Peyer's patch (tissue), 4 donors: ENCODE data around the gene COL9A3.

ENCODE experiments used
- CTCF ChIP-seq, 6 experiments: fragments of 450-650 bp in 4 of 6; fragments of 200-600 bp in 2 of 6; sonication (generic) in 1 of 6; IDR thresholded peaks; one replicate each; pipeline ENCODE4 v1.5.1; 2017 to 2019; ENCODE audit warnings: antibody characterized with exemption in 6 of 6, mild to moderate bottlenecking in 3 of 6, moderate library complexity in 1 of 6
- POLR2A ChIP-seq, 2 donors: fragments of 450-650 bp; IDR thresholded peaks; one replicate each; pipeline ENCODE4 v1.5.1; 2017; ENCODE audit warnings: antibody characterized with exemption in 2 of 2, mild to moderate bottlenecking in 2 of 2, moderate library complexity in 2 of 2

- TF ChIP-seq CTCF (IDR thresholded peaks at IDR 0.05) (no peak), POLR2A (IDR thresholded peaks at IDR 0.05) (no peak)
Observed at GRCh38 chr20:62887860-62888239, 71.0 kb downstream of the COL9A3 start.
